ENCODE measurements around the gene SATB2. TPM values are rescaled to one million over a fixed set of nuclear protein-coding genes. Genes with fewer than 3 reads are reported as not detected.
A peak's percentile ranks its signal among the peaks of the same experiment; 100 is the strongest.

Gene SATB2
- total RNA-seq, 1 experiment from 2014 or later: 5.4 TPM

DNA sequence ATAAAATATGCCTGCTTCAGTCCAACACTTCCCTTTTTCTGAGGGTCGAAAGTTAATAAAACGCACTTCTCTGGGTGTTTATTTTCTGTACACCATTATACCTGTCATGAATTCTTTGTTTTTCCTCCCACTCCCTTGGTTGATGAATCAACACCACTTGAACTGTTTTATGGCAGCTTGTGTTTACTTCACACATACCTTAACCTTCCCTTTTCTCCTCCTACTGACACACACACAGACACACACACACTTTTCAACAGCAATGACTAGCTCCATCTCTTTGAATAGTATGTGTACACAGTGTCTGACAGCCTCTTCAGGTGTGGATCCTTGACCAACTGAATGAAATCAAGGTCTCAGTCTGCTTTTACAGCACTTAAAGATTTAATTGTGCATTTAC lies 91.3 kb downstream of the SATB2 start:
- DNase-seq (ENCODE audit: low read depth): no peak
- in situ Hi-C loops (cut with HindIII; ENCODE audit: low pct_unique_long_range_greater_than_20kb, low sequenced_read_pairs): no loop called here

DNA sequence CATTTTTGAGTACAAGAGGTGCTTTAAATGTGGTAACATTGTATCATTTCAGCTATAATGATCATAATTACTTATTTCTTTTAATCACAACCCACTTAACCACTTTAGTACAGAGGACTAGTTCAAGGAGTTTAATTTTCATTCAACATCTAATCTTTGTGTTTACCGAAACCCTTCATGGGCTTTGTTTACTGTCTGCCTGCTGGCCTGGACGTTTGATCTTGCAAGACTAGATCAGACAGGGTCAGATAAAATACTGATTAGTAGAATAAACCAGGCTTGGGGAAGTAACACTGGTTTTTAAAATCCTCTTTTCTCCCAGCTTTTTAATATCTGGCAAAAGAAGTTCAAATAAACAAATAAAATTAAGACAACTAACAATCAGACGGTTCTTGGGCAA lies 93.6 kb downstream of the SATB2 start:
- in situ Hi-C loops (cut with HindIII; ENCODE audit: low pct_unique_long_range_greater_than_20kb, low sequenced_read_pairs): no loop called here
- DNase-seq (ENCODE audit: low read depth): no peak

DNA sequence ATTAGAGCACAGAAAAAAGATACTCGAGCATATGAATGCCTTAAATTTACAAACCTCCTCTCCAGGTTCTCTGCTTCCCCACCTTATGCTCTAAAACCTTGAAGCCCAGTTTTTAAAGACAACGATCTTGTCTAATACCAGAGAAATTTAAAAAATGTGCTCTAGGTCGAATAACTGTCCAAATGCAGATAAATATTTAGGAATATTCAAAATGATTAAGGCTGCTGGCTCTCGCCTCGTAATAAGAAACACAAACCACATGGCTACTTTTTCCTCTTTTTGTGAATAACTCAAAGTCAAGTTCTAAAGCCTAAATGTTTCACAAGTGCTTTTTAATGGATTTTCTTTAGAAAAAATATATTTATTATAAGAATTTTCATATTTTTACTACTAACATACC lies 101.3 kb downstream of the SATB2 start:
- in situ Hi-C loops (cut with HindIII; ENCODE audit: low pct_unique_long_range_greater_than_20kb, low sequenced_read_pairs): no loop called here
- DNase-seq (ENCODE audit: low read depth): no peak

DNA sequence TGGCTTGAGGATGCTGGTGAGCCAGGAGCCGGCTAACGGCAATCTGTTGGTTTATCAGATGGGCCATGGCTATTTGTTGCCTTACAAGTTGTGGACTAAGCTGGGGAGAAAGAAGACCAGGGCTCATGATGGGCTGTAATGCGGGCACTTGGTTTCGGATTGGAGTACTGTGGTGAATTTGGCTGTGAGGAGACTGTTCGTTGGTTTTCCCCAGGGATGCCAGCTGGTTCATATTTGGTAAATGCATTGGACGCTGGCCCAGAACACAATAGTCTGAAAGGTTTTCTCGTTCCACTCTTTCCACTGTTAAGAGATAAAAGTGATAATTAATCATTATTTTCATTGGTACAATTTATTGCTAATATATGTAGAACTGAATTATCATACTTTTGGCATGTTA lies 108.9 kb downstream of the SATB2 start:
- DNase-seq (ENCODE audit: low read depth): no peak
- in situ Hi-C loops (cut with HindIII; ENCODE audit: low pct_unique_long_range_greater_than_20kb, low sequenced_read_pairs): no loop called here

DNA sequence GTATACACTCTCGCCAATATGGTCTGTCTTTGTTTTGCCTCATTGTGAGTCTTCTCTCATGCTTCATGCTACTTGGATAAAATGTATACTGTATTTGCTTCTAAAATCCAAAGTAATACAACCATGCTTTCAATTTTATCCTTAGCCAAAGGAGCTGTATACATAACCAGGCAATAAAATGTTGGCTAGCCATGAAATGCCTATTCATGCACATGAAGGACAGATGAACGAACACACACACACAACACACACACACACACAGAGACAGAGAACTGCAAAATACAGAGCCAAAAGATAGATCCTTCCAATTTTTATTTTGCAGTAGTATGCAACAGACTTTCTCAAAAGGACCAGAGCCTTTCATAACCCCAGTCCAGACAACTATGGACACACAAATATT lies 113.7 kb downstream of the SATB2 start:
- DNase-seq (ENCODE audit: low read depth): no peak
- in situ Hi-C loops (cut with HindIII; ENCODE audit: low pct_unique_long_range_greater_than_20kb, low sequenced_read_pairs): no loop called here

- in situ Hi-C loops (cut with HindIII; ENCODE audit: low pct_unique_long_range_greater_than_20kb, low sequenced_read_pairs): no loop called here
Observed at GRCh38 chr2:199342334-199342733, 115.4 kb downstream of the SATB2 start.

DNA sequence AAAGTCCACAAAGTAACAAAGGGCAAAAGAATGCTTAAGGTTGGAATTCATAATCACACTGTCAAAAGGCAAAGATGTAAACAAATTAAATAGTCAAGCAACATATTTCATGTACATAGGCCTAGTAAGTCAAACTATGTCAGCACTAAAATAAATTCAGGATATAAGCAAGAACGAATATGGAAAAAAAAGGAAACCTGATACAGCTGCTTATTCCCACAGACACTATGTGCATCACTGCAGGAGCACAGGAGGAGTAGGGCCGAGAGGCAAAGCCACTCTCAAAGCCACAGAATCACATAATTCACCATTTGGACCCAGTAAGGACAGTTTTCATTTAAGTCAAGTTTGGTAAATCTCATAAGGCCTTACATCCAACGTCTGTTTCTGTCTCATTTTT lies 116.6 kb downstream of the SATB2 start:
- no peak for DNase-seq (ENCODE audit: low read depth)
- in situ Hi-C loops (cut with HindIII; ENCODE audit: low pct_unique_long_range_greater_than_20kb, low sequenced_read_pairs): no loop called here

More at GRCh38 chr2:199342334-199342733, 115.4 kb downstream of the SATB2 start:
- DNase-seq (ENCODE audit: low read depth): no peak

DNA sequence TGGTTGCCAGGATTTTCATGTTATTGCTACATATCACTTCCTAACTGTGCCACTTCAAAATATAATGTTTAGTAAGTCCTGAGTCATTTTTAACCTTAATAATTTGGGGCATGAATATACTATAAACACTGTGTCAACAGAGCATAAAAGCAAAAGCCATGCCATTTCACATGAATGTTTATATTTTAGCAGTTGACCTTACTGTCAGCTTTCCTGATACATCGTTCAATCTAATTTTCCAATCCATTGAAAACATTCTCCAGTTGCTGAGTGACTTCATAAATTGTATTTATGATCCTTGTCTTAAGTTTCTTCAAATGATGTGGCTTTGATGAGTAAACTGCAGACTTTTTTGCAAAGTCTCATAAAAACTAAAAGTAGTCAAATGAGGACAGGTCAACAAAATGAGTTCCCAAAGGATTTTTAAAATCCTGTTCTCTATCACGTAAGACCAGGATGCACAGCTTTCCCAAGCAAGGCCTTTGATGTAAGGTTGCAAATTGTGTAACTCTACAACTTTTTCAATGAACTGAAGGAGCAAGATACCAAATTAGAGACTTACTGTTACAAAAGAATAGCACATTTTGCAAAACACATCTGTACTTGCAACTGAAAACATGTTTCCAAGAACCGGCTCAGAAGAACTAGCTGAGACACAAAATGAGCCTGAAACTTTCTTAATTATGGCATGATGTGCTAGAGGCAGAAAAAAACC lies 117.7 kb downstream of the SATB2 start:
- no peak for DNase-seq (ENCODE audit: low read depth)
- in situ Hi-C loops (cut with HindIII; ENCODE audit: low pct_unique_long_range_greater_than_20kb, low sequenced_read_pairs): no loop called here

DNA sequence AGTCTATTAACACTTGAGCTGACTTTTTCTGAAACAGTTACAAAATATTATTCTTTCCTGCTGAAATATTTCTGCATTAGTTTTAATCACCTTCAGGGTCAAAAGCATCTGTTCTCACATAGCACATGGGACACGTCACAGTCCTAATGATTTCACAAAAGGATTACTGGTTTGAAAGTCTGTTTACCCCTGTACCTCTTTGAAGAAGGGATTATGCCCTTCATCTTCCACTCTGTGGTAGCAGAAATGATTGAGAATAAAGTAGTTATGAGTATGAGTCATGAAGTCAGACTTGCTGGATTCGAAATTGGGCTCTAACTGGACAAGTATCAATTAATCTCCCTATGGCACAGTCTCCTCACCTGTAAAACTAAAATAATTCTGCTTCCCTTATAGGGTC lies 121.2 kb downstream of the SATB2 start:
- DNase-seq (ENCODE audit: low read depth): no peak
- in situ Hi-C loops (cut with HindIII; ENCODE audit: low pct_unique_long_range_greater_than_20kb, low sequenced_read_pairs): no loop called here

DNA sequence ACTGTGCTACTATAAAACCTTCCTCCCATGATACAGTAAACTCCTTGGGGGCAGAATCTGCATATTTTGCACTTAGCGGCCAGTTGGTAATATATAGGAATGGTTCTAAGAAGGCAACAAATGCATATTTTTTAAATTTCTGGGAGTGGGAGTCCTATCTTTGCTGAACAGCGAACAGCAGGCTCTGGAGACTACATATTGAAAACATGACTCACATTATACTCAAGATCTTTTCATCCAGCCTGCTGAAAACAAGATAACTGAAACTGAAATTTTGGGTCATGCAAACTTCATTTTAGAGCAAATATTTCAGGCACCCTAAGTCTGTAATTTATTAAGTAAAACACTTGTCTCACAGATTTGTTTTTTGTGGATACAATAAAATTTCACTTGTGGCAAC lies 122.2 kb downstream of the SATB2 start:
- no peak for DNase-seq (ENCODE audit: low read depth)
- in situ Hi-C loops (cut with HindIII; ENCODE audit: low pct_unique_long_range_greater_than_20kb, low sequenced_read_pairs): no loop called here

DNA sequence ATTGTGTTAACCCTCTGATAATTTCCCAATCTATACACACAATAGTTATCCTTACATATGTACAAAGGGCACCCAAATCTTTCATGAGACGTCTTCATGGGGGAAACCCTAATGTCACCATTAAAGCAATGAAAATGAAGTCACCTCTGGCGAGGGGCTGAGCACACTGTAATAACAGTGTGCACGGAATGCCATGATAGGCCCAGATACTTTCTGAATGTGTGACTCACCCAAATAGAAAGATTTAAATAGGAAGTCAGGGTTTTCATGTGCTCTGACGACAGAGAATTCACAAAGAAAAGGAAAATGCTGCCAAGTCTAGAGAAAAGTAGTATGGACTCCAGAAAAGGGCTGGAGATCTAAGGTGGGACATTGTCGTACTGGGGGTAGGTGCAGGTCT lies 128.3 kb downstream of the SATB2 start:
- no peak for DNase-seq (ENCODE audit: low read depth)
- in situ Hi-C loops (cut with HindIII; ENCODE audit: low pct_unique_long_range_greater_than_20kb, low sequenced_read_pairs): no loop called here

- no peak for DNase-seq (ENCODE audit: low read depth)
- in situ Hi-C loops (cut with HindIII; ENCODE audit: low pct_unique_long_range_greater_than_20kb, low sequenced_read_pairs): no loop called here
Observed at GRCh38 chr2:199329031-199329430, 128.7 kb downstream of the SATB2 start.

DNA sequence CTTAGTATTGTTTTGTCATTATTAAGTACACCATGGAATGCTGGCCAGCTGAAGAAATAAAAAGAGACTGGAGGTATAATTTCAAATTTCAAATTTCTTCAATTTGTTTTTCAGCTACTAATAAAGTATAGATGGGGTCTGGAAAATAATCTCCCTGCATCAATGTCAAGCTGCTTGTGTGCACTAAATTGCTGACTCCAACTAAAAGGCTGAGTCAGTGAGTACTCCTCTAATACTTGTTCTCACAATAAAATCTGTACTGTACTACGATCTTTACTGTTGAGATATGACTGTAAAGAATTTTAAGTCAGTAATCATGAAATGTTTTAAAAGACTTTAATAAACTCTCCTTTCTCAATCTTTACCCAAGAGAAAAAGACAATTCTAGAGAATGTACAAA lies 131.9 kb downstream of the SATB2 start:
- DNase-seq (ENCODE audit: low read depth): no peak
- in situ Hi-C loops (cut with HindIII; ENCODE audit: low pct_unique_long_range_greater_than_20kb, low sequenced_read_pairs): no loop called here

DNA sequence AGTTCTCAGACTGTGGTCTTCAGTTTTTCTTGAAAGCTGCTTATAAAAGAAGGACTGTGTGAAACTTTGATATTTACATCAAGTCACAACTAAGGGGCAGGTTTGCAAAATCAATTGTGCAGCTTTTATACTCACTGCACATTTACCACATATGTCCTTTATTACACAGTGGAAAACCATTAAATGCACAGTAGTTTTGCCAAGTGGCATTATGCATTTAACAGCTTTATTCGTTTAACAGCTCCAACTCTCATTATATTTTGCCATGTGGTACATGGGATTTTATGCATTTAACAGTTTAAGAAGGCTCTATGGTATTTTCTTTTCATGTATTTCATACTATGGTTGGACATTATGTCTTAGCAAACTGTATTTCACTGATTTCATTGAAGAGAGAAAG lies 135.6 kb downstream of the SATB2 start:
- in situ Hi-C loops (cut with HindIII; ENCODE audit: low pct_unique_long_range_greater_than_20kb, low sequenced_read_pairs): no loop called here
- DNase-seq (ENCODE audit: low read depth): no peak

DNA sequence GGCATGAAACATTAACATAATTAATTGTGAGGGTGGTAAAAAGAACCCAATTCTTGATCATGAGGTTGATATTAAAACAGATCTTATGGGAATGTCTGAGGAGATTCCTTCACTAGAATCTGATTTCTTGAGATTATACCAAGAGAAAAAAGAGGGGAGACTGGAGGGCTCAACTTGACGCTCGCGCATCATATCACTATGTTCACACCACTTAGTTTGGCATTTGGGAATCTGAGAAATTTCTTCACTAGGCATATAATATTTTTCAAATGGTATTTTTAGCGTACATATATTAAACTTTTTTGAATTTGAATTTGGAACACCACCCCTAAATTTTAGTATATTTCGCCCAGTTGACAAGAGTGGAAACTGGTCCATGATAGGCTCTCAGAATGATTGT lies 140.1 kb downstream of the SATB2 start:
- no peak for DNase-seq (ENCODE audit: low read depth)
- in situ Hi-C loops (cut with HindIII; ENCODE audit: low pct_unique_long_range_greater_than_20kb, low sequenced_read_pairs): no loop called here

DNA sequence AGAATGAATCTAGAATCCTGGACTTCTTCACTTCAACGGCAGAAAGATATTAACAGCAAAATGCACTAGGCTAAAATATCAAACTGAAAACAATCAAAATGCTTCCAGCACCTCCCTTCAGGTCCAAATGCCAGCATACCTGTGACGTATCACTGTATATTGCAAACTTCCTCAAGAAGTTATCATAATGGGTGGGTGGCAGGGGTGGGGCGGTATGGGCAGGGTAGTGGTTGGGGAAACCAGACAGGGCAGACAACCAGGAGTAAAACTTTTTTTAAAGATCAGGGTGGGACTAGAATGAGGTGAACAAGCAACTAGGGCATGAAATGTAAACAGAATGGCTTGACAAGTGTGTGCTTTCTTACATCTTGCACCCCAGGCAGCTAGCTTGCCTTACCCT lies 140.9 kb downstream of the SATB2 start:
- no peak for DNase-seq (ENCODE audit: low read depth)
- in situ Hi-C loops (cut with HindIII; ENCODE audit: low pct_unique_long_range_greater_than_20kb, low sequenced_read_pairs): no loop called here

DNA sequence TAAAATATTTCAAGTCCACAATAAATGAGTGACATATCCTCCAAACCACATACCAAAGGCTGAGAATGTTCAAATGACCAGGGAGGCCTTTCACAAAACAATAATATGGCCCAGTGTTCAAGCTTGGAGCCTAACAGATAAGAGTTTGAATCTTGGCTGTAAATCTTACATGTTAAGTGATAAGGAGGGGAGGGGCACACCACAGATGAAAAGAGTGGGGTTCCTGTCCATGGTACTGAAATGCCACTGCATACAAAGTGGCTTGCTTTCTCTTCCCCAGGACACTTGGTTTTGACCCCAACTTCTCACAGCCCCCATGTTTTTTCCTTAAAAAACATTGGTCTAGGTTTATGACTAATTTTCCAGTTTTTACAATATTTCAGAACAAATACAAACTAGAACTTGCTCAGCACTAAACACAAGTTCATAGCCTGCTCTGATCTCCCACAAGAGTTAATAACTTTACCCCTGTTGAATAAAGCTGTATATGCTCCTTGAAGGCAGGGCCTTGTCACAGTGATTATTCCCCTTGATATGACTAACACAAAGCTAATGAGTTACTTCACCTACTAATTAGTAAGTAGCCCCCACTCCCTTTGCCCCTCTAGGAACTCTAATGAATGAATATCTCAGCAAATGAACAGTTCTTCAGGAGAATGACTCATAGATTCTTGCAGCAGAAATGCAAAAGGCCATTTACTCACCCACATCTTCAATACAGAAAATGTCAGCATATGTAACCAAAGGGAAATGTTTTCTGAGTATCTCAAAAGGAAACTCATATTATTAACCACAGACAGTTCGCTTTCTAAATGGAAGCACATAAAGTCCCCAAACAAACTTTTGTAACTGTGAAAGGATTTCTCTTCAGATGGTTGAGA lies 142.2 kb downstream of the SATB2 start:
- in situ Hi-C loops (cut with HindIII; ENCODE audit: low pct_unique_long_range_greater_than_20kb, low sequenced_read_pairs): no loop called here
- DNase-seq (ENCODE audit: low read depth): peak; percentile 43

DNA sequence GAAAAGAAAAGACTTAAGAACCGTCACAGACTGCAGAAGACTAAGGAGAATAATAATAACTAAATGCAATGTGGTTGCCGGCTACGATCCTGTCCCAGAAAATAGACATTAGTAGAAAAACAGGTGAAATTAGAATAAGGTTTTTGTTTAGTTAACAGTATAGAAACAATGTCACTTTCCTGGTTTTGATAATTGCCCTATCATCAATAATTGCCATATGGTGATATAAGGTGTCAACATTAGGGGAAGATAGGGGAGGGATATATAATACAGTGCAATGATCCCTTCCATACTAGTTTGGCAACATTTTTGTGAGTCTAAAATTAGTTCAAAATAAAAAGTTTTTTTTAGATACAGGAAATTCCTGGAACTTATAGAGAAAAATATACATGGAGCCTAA lies 144.8 kb downstream of the SATB2 start:
- no peak for DNase-seq (ENCODE audit: low read depth)
- in situ Hi-C loops (cut with HindIII; ENCODE audit: low pct_unique_long_range_greater_than_20kb, low sequenced_read_pairs): no loop called here

DNA sequence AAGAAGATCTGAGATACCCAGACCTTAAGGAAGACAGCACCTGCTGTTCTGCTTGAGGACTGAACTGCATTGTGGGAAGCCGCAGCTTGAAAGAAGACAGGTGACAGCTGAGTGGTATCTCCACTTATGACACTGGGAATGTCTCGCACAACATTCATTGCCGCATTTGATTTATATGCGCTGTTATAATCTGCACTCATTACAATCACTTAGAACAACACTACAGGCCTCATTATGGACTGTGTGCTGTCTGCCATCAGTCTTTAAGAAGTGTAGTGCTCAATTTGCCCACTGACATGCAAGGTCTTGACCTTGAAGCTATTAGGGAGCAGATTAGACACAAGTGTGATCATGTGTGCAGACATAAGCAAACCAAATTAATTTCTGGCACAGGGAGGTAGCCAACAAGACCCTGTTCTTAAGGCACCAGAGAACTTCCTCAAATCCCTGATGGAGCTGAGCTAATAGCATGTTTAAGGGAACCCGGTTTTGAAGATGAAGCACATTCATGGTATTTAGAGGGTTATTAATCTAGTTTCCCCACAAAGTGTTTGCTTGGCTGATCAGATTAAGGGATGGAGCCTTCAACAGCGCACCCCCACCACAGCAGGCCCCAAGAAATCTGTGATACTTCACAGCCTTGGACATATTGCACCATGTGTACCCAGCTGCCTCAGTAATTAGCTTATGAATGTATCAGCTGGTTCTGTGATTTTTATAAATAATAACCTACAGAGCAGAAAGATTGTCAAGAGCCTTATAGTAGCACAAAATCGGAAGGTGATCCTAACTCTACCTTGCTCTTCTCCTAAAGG lies 146.8 kb downstream of the SATB2 start:
- in situ Hi-C loops (cut with HindIII; ENCODE audit: low pct_unique_long_range_greater_than_20kb, low sequenced_read_pairs): no loop called here
- DNase-seq (ENCODE audit: low read depth): no peak

Data from Caki2 (cell line).